Endothelial cell (in vitro differentiated cells): ENCODE results near the gene MT1H. TPM values are rescaled to one million over a fixed set of nuclear protein-coding genes. Genes with fewer than 3 reads are reported as not detected.

Experiments used
- DNase-seq: peaks from one replicate; pipeline ENCODE4 v3.0.0; 2021; ENCODE audit warnings: low spot score
- H3K27ac Mint-ChIP-seq: one replicate; pipeline ENCODE4 v1.8.0; 2021; ENCODE audit warnings: mixed read lengths, inconsistent platforms; ENCODE audit not compliant: unreplicated experiment
- H3K27me3 Mint-ChIP-seq: one replicate; pipeline ENCODE4 v1.8.0; 2021; ENCODE audit warnings: mild to moderate bottlenecking, moderate library complexity, mixed read lengths, inconsistent platforms; ENCODE audit not compliant: unreplicated experiment
- H3K36me3 Mint-ChIP-seq: one replicate; pipeline ENCODE4 v1.8.0; 2021; ENCODE audit warnings: mild to moderate bottlenecking, low read depth, mixed read lengths, inconsistent platforms; ENCODE audit not compliant: unreplicated experiment
- H3K4me1 Mint-ChIP-seq: one replicate; pipeline ENCODE4 v1.8.0; 2021; ENCODE audit warnings: mild to moderate bottlenecking, mixed read lengths, inconsistent platforms; ENCODE audit not compliant: unreplicated experiment
- H3K4me3 Mint-ChIP-seq: one replicate; pipeline ENCODE4 v1.8.0; 2021; ENCODE audit warnings: mild to moderate bottlenecking, mixed read lengths, inconsistent platforms; ENCODE audit not compliant: unreplicated experiment
- H3K9me3 Mint-ChIP-seq: one replicate; pipeline ENCODE4 v1.8.0; 2021; ENCODE audit warnings: mixed read lengths, inconsistent platforms; ENCODE audit not compliant: unreplicated experiment
- CTCF ChIP-seq: fragments of 200-600 bp; sonication (generic); IDR thresholded peaks from one replicate; pipeline ENCODE4 v1.5.0; 2021; ENCODE audit warnings: antibody characterized with exemption; ENCODE audit not compliant: unreplicated experiment
- total RNA-seq: library from RNA; stranded (reverse); fragmentation: NEBNext Ultra II Directional; extraction: Animal tissue kit (Norgen Biotek cat#: 25700); gene quantifications from one replicate; pipeline ENCODE4 v1.2.1, GENCODE V29; 2021; ENCODE audit not compliant: unreplicated experiment

MT1H gene
- total RNA-seq, 1 donor from 2014 or later: not detected

DNA sequence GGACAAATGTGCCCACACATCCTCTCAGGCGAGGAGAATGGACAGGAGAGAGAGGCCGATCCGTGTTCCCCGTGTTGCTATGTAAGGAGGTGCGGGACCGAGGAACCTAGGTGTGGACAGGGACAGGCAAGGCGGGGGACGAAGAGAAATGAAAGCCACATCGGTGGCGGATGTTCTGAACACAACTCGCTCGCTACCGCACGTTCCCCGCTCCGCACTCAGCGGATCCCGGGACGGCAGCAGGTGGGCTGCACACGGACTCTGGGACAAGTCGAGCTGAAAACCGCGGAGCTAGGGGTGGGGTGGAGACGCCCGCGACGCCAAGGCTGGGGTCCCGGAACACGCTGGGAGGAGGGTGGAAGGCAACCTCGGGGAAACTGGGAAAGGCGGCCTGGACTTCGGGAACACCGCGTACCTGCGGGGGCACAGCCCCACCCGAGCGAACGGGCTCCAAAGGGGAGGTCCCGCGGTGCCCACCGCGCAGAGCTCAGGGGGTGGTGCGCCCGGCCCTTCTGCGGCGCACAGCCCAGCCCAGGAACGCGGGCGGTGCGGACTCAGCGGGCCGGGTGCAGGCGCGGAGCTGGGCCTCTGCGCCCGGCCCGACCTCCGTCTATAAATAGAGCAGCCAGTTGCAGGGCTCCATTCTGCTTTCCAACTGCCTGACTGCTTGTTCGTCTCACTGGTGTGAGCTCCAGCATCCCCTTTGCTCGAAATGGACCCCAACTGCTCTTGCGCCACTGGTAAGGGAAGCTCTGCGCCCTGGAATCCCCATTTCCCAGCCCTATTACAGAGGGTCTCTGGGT lies 44.3 kb upstream of the MT1H start, which contains the start of gene MT1E:
MT1E (plus strand) TSS at position 642 of the 803 bp plus-strand sequence; CDS start at position 713, 71 bp downstream.
- Mint-ChIP-seq H3K4me3 (peak within 1 kb of the TSS; percentile 73), H3K36me3 (no peaks in the 10 kb centered on the region), H3K27ac (no peak within 1 kb of the TSS), H3K4me1 (peaks cover 5% of the 10 kb centered on the region), H3K27me3 (peaks cover 20% of the 10 kb centered on the region), H3K9me3 (no peaks in the 10 kb centered on the region)
- DNase-seq: no peak
- TF ChIP-seq CTCF: no peak

DNA sequence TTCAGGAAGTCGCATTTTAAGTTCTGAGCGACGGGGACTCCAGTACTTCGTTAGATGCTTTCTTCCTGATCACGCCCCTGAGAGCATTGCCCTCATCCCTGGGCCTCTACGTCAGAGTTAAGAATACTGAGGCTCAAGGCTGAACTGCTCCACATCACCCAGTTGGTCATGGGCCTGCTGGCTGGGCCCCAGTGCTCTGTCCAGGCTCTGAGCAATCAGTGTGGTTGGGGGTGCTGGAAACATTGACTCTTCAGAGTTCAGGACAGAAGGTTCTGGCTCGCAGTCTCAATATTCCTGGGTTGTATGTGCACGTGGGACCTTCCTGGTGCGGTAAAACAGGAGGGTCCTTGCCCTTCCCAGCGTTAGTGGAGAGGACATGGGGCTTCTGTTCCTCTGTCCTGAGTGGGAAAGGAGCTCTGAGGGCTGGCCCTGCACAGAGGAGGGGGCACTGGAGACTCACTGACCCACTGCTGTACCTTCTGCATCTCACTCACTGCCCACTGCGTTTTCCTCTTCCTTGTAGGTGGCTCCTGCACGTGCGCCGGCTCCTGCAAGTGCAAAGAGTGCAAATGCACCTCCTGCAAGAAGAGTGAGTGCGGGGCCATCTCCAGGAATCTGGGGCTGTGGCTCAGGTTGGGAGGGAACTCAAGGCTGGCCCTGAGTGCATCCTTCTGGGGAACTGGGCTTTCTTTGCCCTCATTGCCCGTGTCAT lies 43.5 kb upstream of the MT1H start:
- Mint-ChIP-seq H3K4me3 (peak overlapping the region; percentile 53), H3K27me3 (peaks cover 24% of the 10 kb centered on the region), H3K36me3 (no peaks in the 10 kb centered on the region), H3K4me1 (peaks cover 5% of the 10 kb centered on the region), H3K27ac (no peak overlapping the region), H3K9me3 (no peaks in the 10 kb centered on the region)
- no peak for TF ChIP-seq CTCF
- no peak for DNase-seq

GRCh38 chr16:56626685-56627084 lies 42.9 kb upstream of the MT1H start:
- DNase-seq: no peak
- no peaks in the 10 kb centered on the region for H3K9me3 Mint-ChIP-seq
- no peaks in the 10 kb centered on the region for H3K36me3 Mint-ChIP-seq
- peaks cover 5% of the 10 kb centered on the region for H3K4me1 Mint-ChIP-seq
- no peak for TF ChIP-seq CTCF
- no peak overlapping the region for H3K4me3 Mint-ChIP-seq
- peaks cover 27% of the 10 kb centered on the region for H3K27me3 Mint-ChIP-seq
- H3K27ac Mint-ChIP-seq: no peak overlapping the region

GRCh38 chr16:56628486-56629350 lies 40.9 kb upstream of the MT1H start:
- no peak overlapping the region for H3K4me3 Mint-ChIP-seq
- no peak for TF ChIP-seq CTCF
- H3K9me3 Mint-ChIP-seq: no peaks in the 10 kb centered on the region
- no peak for DNase-seq
- peaks cover 27% of the 10 kb centered on the region for H3K27me3 Mint-ChIP-seq
- H3K4me1 Mint-ChIP-seq: peaks cover 9% of the 10 kb centered on the region
- H3K36me3 Mint-ChIP-seq: no peaks in the 10 kb centered on the region
- H3K27ac Mint-ChIP-seq: no peak overlapping the region
